Calu3 (cell line): Measurements from ENCODE around the gene SCRN2. TPM values are rescaled to one million over a fixed set of nuclear protein-coding genes. Genes with fewer than 3 reads are reported as not detected.

ENCODE experiments used
- BruUV-seq: library from RNA; stranded (reverse); fragments of 400-500 nt; replicated peaks from 2 replicates; lab custom pipeline; 2021; lab: Mats Ljungman, UMichigan
- CTCF ChIA-PET: fragments of 300-600 bp; sonication (Branson Sonifier 250); formaldehyde crosslinking; loops from one replicate; lab custom pipeline; 2022; ENCODE audit warnings: antibody characterized with exemption; lab: Charles Lee
- DNase-seq: peaks from one replicate; pipeline ENCODE4 v3.0.0; 2022
- H3K27ac Mint-ChIP-seq: one replicate; pipeline ENCODE4 v1.8.0; 2022; ENCODE audit warnings: mixed read lengths; ENCODE audit not compliant: unreplicated experiment
- H3K27me3 Mint-ChIP-seq: one replicate; pipeline ENCODE4 v1.8.0; 2022; ENCODE audit warnings: mixed read lengths; ENCODE audit not compliant: unreplicated experiment
- H3K36me3 Mint-ChIP-seq: one replicate; pipeline ENCODE4 v1.8.0; 2022; ENCODE audit warnings: mild to moderate bottlenecking, moderate library complexity, mixed read lengths; ENCODE audit not compliant: insufficient read depth, unreplicated experiment
- H3K4me1 Mint-ChIP-seq: one replicate; pipeline ENCODE4 v1.8.0; 2022; ENCODE audit warnings: mild to moderate bottlenecking, low read depth, mixed read lengths; ENCODE audit not compliant: unreplicated experiment
- H3K4me3 Mint-ChIP-seq: one replicate; pipeline ENCODE4 v1.8.0; 2022; ENCODE audit warnings: mild to moderate bottlenecking, low read depth, moderate library complexity, mixed read lengths; ENCODE audit not compliant: unreplicated experiment
- H3K9me3 Mint-ChIP-seq: one replicate; pipeline ENCODE4 v1.8.0; 2022; ENCODE audit warnings: low read depth, mixed read lengths; ENCODE audit not compliant: unreplicated experiment
- intact Hi-C: fragments of 100-400 bp; cut with micrococcal nuclease; formaldehyde crosslinking; loops from one replicate; pipeline ENCODE4 v1.10.0; 2022; ENCODE audit not compliant: unreplicated experiment
- total RNA-seq: library from RNA; stranded (reverse); gene quantifications from 2 replicates; pipeline ENCODE4 v1.2.3, GENCODE V29; 2022
- TF ChIP-seq, protein P1 (sequence below): fragments of 200-600 bp; IDR thresholded peaks from one replicate; pipeline ENCODE4 v1.8.0; 2022; ENCODE audit warnings: antibody characterized with exemption; ENCODE audit not compliant: unreplicated experiment

Gene SCRN2
- total RNA-seq, 1 experiment from 2014 or later = 37.0 TPM

- Mint-ChIP-seq H3K4me3 (no peak overlapping the region), H3K9me3 (no peaks in the 10 kb centered on the region), H3K27me3 (peaks cover 85% of the 10 kb centered on the region), H3K36me3 (peaks cover 4% of the 10 kb centered on the region), H3K27ac (no peak overlapping the region), H3K4me1 (peaks cover 10% of the 10 kb centered on the region)
- no TSS peak for BruUV-seq
- intact Hi-C loops = no loop called here
- TF ChIP-seq, protein P1, sequence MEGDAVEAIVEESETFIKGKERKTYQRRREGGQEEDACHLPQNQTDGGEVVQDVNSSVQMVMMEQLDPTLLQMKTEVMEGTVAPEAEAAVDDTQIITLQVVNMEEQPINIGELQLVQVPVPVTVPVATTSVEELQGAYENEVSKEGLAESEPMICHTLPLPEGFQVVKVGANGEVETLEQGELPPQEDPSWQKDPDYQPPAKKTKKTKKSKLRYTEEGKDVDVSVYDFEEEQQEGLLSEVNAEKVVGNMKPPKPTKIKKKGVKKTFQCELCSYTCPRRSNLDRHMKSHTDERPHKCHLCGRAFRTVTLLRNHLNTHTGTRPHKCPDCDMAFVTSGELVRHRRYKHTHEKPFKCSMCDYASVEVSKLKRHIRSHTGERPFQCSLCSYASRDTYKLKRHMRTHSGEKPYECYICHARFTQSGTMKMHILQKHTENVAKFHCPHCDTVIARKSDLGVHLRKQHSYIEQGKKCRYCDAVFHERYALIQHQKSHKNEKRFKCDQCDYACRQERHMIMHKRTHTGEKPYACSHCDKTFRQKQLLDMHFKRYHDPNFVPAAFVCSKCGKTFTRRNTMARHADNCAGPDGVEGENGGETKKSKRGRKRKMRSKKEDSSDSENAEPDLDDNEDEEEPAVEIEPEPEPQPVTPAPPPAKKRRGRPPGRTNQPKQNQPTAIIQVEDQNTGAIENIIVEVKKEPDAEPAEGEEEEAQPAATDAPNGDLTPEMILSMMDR = no peak
- CTCF ChIA-PET = interaction anchor here (0.7 kb wide), 1 partner anchor 37 kb away, joined by 3 read pairs; the partner anchor contains the start of gene SCRN2
- DNase-seq = no peak
Measured at GRCh38 chr17:47878203-47879027, 37.3 kb upstream of the SCRN2 start.

GRCh38 chr17:47877368-47878034 lies 36.4 kb upstream of the SCRN2 start:
- no TSS peak for BruUV-seq
- intact Hi-C loops = no loop called here
- DNase-seq = no peak
- peaks cover 4% of the 10 kb centered on the region for H3K36me3 Mint-ChIP-seq
- no peaks in the 10 kb centered on the region for H3K9me3 Mint-ChIP-seq
- H3K4me1 Mint-ChIP-seq = peaks cover 10% of the 10 kb centered on the region
- CTCF ChIA-PET = no interaction called here
- no peak overlapping the region for H3K27ac Mint-ChIP-seq
- peaks cover 85% of the 10 kb centered on the region for H3K27me3 Mint-ChIP-seq
- TF ChIP-seq, protein P1 = no peak
- no peak overlapping the region for H3K4me3 Mint-ChIP-seq

- no peak for DNase-seq
- no peak overlapping the region for H3K4me3 Mint-ChIP-seq
- intact Hi-C loops = no loop called here
- CTCF ChIA-PET = interaction anchor here (0.6 kb wide), 1 partner anchor 12 kb away, joined by 3 read pairs; no protein-coding TSS in a partner anchor
- peaks cover 4% of the 10 kb centered on the region for H3K36me3 Mint-ChIP-seq
- no peaks in the 10 kb centered on the region for H3K9me3 Mint-ChIP-seq
- TF ChIP-seq, protein P1 = no peak
- no TSS peak for BruUV-seq
- H3K27me3 Mint-ChIP-seq = peaks cover 95% of the 10 kb centered on the region
- H3K4me1 Mint-ChIP-seq = peaks cover 10% of the 10 kb centered on the region
- H3K27ac Mint-ChIP-seq = no peak overlapping the region
Measured at GRCh38 chr17:47875011-47875985, 34.2 kb upstream of the SCRN2 start.
